GM18499 (cell line): ENCODE data around the gene LDB3.

Source experiments
- ATAC-seq: cut with Tn5 transposase; IDR thresholded peaks from one replicate; pipeline ENCODE4 v1.9.1; 2021; ENCODE audit warnings: moderate number of reproducible peaks; ENCODE audit not compliant: insufficient read depth, unreplicated experiment

LDB3 gene

DNA sequence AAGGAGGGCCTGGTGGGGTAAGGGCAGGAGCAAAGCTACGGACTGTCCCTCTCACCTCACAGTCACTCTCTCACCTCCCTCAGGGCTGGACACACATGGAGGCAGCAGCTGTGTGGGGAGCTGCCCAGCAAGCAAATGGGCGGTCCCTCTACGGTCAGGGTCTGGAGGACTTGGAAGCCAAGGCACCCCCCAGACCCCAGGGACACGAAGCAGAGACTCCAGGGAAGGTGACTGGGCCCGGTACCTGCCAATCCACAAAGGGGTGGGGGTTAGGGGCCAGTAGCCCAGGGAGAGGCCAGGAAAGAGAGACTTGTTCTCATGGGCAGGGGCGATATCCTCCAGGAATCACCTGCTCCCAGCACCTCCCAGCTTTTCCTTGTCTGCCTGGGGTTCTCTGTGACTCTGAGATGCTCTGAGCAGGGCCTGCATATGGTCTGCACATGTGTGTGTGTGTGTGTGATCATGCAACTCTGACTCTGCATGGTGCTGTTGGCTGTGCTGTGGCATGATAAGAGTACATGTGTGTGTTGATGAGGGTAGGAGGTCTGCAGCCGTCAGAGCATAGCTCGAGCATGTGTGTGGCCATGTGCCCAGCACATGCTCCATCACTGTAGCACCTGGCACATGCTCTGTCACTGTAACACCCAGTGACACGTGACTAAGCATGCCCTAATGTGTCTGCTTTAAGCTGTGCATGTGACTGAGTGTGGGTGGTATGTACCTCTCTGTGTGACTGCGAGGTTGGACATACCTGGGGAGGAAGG lies 4.6 kb upstream of the LDB3 start:
- ATAC-seq: no peak

DNA sequence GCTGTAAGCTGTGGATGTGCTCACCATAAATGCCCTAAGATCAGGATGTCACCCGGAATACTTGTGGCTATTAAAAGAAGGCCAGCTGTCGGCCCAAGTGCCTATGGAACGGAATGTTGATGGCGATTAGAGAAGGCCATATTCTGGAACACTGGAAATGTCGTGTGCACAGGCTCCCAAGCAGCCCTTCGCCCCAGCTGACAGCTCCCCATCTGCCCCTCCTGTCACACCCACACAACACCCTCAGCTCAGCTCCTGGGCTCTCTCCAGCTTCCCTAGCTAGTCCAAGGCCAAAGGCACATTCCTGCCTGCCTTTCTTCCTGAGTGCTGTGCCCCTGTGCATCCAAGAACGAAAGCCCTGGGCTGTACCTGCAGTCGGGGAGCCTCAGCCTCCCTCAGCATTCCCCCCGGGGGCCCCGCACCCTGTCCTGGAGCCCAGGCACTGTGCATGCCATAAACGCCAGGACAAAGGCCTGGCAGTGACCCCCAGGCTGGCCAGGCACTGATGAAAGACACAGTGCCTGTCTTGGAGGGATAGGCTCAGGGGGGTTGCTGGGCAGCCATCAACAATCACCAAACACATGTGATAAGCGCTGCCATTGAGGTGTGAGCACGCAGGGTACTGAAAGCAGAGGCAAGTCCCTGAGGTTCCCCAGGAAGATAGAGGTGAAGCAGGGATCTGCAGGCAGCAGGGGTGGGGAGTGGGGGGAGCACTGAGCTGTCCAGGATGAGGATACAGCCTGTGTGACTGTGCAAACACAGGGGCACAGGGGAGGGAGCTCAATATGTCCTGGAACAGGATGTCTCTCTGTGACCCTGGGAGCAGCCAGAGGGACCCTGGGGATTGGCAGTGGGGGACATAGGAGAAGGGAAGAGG lies 3.7 kb upstream of the LDB3 start:
- ATAC-seq: no peak

DNA sequence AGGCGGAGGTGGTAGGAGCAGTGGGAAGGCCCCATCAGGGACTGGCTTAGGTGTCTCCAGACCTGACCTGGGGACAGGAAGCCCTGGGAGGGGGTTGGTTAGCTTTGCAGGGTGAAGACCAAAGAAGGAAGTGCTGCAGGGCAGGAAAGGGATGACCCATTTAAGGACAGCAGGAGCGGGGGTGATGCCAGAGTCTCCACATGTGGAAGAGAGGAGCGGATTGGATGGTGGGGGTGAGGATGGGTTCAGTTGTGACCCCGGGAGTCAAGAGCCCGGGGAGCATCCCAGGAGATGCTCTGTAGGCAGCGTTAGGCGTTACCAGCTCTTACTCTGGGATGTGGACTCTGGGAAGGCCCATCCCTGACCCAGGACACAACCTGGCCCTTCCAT lies 3.1 kb upstream of the LDB3 start:
- ATAC-seq: no peak

DNA sequence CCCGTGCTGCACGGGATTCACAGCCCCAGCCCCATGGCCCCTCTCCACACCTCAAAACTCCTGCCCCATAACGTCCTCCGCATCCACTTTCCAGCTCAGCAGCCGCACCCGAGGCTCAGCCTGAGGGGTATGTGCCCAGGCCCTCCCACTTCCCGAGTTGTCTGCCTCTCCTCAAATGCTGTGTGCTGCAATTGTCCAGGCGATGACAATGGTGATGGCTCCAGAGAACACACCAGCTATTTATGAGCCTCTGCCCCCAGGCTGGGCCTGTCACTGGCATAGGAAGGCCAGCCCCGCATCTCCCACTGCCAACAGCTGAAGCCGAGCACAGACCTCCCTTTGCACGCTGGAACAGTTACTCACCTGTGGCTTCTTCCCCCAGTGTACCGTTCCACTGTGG lies 2.4 kb upstream of the LDB3 start:
- ATAC-seq: no peak

DNA sequence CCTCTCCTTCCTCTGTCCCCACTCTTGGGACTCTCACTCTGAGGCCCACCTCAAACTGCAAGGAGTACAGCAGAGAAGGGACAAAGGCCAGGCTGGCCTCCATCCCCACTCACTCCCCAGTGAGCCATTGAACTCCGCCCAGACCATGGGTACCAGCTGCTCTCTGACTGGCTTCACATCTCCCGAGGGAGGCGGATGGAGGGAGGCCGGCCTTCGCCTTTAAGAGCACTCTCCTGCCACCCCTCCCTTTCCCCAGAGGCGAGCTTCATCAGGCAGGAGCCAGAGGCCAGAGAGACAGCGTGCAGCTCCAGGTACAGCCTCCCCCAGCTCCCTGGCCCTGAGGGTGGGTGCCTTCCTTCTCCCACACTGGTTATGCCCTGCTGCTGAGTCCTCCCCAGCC lies 1.8 kb upstream of the LDB3 start:
- no peak for ATAC-seq

DNA sequence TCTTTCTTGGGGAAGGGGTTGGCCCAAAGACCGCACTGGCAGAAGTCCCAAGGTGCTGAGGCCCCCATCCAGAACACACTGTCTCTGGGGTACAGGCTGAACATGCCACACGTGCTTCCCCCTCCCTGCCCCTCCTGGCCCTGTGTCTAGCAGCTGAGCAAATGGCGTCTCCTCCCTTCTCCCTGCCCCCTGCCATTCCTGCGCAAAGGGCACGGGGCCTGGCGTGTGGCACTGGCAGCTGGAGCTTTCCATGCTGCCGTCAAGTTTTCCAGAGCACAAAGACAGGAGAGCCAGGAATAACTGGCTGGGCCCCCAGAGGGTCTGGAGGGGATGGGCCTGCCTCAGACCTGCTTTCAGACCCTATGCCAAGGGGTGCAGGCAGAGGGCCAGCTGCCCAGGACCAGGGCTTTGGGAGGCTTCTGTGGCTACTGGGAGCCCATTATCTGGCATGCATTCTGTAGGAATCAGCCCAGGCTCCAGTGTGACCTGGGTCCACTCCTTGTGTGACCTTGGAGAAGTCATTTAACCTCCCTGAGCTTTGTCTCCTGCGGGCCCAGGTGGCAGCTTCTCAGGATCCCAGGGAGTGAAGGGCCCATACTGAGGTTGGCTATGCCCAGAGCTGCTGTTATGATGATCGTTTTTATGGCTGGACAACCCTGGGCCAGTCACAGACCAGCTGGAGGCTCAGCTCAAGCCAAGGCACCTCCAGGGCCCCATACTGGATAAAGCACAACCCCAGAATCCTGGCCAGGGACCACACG lies 710 bp upstream of the LDB3 start:
- no peak for ATAC-seq

DNA sequence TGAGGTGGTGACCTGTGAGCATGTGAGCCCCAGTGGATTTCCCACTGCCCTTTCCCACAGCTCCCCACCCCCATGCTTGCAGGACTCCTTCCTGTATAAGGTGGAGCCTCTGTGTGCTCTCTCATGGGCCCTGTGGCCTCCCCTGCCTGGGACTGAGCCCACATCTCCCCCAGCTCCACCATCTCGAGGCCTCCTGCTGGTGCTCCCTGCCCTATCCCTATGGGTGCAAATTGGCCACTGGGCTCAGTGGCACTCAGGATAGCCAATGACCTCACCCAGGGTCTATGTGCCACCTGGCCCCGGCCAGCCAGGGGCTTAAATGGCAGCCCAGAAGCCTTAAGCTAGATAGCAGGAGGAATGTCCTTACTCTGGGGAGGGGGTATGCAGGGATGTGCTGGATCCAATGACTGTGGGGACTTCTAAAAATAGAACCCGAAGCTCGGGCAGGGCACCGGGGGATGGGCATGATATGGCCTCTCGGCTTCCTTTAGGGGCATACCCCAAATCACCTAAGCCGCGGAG lies 2.0 kb downstream of the LDB3 start:
- no peak for ATAC-seq

DNA sequence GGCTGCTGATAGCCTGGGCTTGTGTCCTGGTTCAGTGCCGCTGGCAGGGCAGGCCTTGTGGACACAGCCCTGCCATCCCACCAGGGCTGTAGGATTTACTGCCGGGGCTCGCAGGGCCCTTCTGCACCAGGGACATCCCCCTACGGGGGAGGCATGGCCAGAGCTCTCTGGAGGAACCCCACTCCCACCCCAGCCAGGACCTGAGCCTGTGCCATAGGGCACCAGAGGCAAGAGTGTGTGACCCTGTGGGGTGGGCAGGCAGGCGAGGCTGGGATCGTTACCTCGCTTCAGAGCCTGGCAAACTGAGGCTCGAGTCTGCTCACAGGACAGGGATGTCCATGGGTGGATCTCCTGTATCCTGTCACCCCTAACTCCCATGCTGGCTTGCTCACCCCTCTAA lies 2.6 kb downstream of the LDB3 start:
- no peak for ATAC-seq

DNA sequence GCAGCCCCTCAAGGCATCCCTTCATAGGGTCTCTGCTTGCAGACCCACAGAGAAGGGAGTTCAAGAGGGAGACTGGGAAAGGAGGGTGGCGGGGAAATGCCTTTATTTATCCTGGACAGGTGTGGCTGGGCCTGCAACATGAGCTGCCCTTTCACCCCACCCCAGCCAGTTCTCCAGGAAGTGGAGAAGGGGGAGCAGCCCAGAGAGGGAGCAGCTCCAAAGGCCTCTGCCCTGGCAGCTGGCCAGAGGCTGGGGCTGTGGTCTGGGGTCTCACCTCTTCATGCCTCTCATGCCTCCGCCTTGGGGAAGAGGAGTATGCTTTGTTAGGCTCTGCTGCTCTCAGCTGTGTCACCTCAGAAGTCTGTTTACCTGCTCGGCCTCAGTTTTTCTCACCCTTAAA lies 3.1 kb downstream of the LDB3 start:
- no peak for ATAC-seq

DNA sequence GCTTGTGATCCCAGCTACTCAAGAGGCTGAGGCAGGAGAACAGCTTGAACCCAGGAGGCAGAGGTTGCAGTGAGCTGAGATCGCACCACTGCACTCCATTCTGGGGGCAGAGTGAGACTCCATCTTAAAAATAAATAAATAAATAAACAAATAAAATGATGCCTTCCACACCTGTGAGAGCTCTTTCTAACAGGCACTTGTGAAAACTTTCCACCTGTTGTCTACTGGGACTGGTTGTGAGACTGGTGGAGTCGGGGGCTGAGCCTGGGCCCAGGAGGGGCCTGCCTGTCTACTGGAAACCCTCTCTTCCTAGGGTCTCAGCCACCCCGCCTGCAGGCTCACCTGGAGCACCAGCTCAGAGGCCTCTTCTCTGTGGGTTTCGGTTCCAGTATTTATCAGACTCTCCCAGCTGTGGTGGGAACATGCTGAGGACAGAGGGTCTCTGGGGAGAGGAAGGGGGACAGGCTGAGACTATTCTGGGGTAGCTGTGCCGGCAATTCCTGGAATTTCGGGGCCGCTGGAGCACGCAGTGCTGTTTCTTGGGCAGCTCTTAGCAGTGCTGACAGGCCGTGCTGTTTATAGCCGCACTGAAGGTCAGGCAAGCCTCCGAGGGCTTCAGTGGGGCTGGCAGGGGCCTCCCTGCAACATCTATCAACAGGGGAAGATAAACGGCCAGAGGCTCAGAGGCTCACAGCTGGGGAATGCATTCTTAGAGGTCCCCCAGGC lies 3.8 kb downstream of the LDB3 start:
- ATAC-seq: no peak

DNA sequence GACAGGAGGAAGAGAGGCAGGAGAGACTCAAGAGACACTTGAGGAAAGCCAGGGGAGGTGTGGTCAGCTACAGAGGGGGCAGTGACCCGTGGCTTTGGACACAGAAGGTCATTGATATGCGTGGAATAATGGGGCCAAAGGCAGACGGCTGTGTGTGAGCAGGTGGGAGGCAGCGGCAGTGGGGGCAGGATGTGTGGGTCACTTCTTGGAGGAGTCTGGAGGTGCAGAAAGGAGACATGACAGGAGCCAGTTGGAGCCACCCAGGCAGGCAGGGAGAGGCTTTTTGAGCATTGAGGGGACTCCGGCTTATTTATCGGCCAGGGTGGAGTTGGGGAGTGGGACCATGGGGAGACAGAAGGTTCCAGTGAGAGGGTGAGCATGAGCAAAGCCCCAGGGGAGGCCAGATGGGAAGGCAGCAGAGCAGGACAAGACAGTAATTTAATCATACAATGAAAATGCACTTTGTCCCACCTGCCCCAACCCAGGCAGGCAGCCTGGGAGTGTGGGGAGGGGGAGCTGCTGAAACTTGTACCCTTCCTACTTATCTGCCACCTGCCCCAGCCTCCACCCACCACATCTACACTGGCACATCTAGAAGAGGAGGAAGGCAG lies 5.0 kb downstream of the LDB3 start:
- ATAC-seq: no peak

DNA sequence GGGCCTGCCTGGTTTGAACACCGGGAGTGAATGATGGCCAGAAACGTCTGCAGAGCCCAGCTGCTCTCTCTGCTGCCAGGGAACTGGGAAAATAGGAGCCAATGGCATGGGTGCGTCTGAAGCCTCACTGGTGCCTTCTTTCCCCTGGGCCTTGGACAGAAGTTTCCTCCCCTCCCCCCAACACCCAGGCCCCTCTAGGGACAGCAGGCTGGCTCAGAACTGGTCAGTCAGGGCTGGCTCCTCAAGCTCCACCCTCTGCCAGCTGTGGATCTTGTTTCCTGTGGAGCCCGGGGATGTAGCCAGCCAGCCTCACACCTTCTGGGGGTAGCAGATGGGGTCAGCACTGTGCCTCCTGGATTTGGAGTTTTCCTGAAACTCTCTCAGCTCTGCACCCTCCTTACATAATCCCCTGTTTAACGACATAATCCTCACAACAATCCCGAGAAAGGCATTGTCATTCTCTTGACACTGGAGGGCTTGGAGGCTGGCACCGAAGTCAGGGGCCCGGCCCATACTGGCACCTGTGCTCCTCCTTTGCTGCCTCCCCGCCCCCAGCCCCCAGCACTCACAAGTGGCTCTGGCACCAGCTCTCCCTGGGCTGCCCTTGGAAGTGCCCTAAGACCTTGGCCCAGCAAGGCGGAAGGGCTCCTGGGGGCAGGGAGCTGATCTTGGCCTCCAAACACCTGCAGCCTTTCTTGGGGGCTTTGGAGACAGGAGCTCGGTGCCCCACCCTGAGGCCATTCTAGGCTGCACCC lies 5.7 kb downstream of the LDB3 start:
- ATAC-seq: no peak

DNA sequence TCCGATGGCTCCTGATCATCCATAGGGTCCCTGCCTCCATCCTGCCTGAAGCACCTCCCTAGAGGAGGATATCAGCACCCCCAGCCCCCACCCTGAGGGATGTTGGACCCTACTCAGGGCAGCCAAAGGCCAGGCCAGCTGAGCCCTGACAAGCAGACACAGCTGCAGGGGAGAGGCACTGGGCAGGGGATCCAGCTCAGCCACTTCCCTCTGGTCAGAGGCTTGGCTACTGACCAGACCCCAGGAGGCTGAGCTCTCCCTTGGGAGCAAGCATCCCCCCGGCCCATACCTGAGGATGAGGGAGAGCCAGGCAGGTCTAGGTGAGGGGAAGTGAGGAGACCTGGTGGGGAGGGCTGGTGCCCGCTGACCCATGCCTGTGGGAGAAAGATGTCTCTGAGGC lies 6.6 kb downstream of the LDB3 start:
- ATAC-seq: no peak

DNA sequence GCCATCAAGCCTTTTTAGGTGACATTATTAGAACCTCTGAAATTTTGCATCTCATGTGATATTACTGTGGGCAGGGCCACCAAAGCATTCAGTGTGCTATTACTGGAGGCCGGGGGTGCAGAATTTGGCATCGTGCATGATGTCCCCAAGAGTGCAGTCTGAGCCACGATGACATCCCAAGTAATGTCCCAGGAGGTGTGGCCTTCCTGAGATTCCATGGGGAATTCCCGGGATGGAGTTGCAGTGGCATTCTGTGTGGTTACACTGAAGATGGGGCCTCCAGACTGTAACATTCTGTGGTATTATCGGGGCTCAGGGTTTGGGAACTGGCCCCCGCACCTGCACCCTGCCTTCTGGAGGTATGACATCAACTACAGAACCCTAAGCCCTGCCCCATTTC lies 9.1 kb downstream of the LDB3 start:
- ATAC-seq: no peak

DNA sequence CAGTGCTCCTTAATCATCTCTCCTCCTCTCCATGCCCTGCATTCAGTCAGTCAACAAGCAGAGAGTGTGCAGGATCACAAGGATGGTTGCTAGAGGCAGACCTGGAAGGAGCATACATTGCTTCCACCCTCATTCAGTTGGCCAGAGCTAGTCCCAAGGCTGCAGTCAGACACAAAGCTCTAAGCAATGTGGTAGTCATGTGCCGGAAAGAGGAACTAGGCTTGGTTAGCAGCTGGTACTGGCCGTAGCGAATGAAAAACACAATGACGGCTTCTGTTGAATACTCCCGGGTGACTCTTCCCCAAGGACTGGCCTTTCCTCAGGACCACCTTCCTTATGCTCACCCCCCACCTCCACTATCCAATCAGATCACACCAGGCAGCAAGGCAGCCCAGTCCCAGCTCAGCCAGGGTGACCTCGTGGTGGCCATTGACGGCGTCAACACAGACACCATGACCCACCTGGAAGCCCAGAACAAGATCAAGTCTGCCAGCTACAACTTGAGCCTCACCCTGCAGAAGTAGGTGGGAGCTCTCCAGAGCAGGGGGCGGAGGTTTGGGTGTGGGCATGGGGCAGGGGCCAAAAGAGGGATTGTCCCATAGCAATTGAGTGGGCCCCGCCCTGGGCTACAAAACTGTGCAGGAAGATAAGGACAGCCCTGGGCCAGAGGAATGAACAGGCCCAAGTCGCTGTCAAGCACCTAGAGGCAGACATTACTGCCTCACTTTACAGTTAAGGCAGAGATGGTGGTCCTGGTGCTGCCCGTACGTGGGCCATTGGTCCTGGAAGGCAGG lies 10.9 kb downstream of the LDB3 start:
- no peak for ATAC-seq

DNA sequence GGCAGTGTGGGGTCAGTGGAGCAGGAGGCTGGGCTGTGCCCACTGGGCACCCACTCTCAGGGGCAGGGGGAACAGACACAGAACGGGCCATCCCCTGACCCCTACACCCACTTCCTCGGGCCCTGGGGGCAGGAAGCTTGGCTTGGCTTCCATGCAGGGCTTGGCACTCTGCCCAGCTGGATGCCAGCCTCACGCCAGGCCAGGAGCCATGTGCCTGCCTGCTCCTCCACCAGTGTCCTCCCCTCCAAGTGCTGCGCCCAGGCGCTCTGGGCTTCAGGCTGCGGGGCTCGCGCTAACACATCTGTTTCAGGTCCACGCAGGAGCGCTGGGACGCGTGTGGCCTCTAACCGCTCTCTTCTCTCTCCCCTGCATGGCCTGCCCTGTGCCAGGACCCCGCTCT lies 12.7 kb downstream of the LDB3 start:
- no peak for ATAC-seq

DNA sequence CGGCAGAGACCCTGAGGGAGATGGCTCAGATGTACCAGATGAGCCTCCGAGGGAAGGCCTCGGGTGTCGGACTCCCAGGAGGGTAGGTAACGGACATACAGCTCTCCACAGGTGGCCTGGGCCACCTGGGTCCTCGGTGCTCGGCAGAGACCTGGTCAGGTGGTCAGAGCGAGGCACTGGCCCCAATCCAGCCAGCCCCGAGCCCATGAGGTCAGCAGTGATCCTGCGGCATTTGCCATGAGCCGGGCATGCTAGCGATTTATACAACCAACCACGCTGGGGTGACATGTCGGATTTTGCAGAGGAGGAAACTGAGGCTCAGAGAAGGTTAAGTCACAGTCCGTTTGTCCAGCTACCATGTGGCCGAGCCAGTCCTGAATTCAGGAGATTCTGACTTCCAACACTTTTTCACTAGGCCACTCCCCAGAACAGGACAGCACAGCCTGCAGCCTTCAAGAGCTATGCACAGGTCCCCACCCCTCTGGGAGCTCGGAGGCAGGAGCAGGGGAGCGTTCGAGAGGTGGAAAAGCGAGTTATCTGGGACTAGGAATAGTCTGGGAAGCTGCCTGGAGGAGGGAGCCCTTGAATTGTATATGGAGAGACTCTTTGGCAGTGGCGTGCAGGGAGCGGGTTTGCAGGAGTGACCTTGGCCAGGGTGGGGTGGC lies 13.5 kb downstream of the LDB3 start:
- no peak for ATAC-seq

DNA sequence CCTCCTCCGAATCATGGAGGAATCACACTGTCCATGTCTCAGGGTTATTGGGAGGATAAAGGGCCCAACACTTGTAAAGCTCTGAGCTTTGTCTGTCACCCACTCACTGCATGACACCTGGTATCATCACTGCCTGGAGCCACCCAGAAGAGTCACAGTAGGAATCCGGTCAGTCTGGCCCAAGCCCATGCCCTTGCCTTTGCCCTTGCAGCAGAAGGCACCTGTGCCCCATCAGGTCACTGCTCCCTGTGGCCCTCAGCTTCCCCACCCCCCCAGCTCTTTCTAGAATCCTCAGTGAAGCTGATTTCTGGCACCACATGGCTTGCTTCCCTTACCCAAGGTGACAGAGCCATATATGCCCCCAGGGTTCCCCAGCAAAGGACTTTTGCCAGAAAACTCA lies 14.4 kb downstream of the LDB3 start:
- no peak for ATAC-seq
